Lower lobe of right lung (tissue), 2 donors: ENCODE measurements around the gene IRF5. TPM values are rescaled to one million over a fixed set of nuclear protein-coding genes. Genes with fewer than 3 reads are reported as not detected.

Source experiments
- ATAC-seq, 2 donors: fragments of 200-7000 bp; cut with Tn5 transposase; one replicate each; pipeline ENCODE4 v1.9.1; 2020 to 2022; ENCODE audit warnings: mild to moderate bottlenecking in 2 of 2, moderate library complexity in 2 of 2
- DNase-seq: peaks from one replicate; pipeline ENCODE4 v3.0.0-alpha.2; 2020
- H3K27ac ChIP-seq: fragments of 200-600 bp; one replicate; pipeline ENCODE4 v1.8.0; 2022
- H3K27me3 ChIP-seq: fragments of 200-600 bp; one replicate; pipeline ENCODE4 v1.8.0; 2022; ENCODE audit warnings: low read depth
- H3K36me3 ChIP-seq: fragments of 200-600 bp; one replicate; pipeline ENCODE4 v1.8.0; 2022; ENCODE audit warnings: mild to moderate bottlenecking
- H3K4me1 ChIP-seq: fragments of 200-600 bp; one replicate; pipeline ENCODE4 v1.8.0; 2022
- H3K4me3 ChIP-seq: fragments of 200-600 bp; one replicate; pipeline ENCODE4 v1.8.0; 2022; ENCODE audit warnings: mild to moderate bottlenecking
- H3K9me3 ChIP-seq: fragments of 200-600 bp; one replicate; pipeline ENCODE4 v1.8.0; 2022
- intact Hi-C: fragments of 100-400 bp; cut with DNase I; formaldehyde crosslinking; loops from one replicate; pipeline ENCODE4 v1.11.0; 2022
- total RNA-seq: library from RNA; stranded (reverse); fragmentation: NEBNext Ultra II Directional; extraction: Animal tissue kit (Norgen Biotek cat#: 25700); gene quantifications from one replicate; pipeline ENCODE4 v1.2.1, GENCODE V29; 2021
- TF ChIP-seq, protein P1 (sequence below): fragments of 200-600 bp; IDR thresholded peaks from one replicate; pipeline ENCODE4 v1.8.0; 2022; ENCODE audit warnings: antibody characterized with exemption, mild to moderate bottlenecking
- donor health status: DM: no; HTN: yes; CAD: no; lungs with severe emphysema.

The IRF5 gene
- total RNA-seq, 1 donor from 2014 or later = 46.0 TPM

DNA sequence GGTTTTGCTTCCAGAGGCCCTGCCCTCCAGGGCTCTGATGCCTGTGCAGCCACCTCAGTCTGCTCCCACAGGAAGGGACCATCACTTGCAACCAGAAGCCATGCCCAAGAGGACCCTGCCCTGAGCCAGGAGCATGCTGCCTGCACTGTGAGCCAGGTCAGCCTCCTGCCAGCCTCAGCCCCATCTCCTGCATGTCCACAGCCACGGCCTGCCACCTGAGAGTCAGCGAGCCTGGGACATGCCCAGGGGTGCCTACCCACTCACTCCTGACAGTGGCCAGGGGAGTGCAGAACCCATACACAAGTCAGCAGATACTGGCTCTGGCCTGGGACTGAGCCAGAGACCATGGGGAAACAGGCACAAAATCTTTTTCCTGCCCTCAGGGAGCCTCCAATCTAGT, 20.6 kb upstream of the IRF5 start:
- H3K4me1 ChIP-seq = peaks cover 11% of the 10 kb centered on the region
- no peaks in the 10 kb centered on the region for H3K9me3 ChIP-seq
- ATAC-seq = no peak
- H3K4me3 ChIP-seq = no peak overlapping the region
- intact Hi-C loops = no loop called here
- no peaks in the 10 kb centered on the region for H3K36me3 ChIP-seq
- H3K27me3 ChIP-seq = peaks cover 47% of the 10 kb centered on the region
- DNase-seq = no peak
- H3K27ac ChIP-seq = no peak overlapping the region
- TF ChIP-seq, protein P1, sequence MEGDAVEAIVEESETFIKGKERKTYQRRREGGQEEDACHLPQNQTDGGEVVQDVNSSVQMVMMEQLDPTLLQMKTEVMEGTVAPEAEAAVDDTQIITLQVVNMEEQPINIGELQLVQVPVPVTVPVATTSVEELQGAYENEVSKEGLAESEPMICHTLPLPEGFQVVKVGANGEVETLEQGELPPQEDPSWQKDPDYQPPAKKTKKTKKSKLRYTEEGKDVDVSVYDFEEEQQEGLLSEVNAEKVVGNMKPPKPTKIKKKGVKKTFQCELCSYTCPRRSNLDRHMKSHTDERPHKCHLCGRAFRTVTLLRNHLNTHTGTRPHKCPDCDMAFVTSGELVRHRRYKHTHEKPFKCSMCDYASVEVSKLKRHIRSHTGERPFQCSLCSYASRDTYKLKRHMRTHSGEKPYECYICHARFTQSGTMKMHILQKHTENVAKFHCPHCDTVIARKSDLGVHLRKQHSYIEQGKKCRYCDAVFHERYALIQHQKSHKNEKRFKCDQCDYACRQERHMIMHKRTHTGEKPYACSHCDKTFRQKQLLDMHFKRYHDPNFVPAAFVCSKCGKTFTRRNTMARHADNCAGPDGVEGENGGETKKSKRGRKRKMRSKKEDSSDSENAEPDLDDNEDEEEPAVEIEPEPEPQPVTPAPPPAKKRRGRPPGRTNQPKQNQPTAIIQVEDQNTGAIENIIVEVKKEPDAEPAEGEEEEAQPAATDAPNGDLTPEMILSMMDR = no peak

DNA sequence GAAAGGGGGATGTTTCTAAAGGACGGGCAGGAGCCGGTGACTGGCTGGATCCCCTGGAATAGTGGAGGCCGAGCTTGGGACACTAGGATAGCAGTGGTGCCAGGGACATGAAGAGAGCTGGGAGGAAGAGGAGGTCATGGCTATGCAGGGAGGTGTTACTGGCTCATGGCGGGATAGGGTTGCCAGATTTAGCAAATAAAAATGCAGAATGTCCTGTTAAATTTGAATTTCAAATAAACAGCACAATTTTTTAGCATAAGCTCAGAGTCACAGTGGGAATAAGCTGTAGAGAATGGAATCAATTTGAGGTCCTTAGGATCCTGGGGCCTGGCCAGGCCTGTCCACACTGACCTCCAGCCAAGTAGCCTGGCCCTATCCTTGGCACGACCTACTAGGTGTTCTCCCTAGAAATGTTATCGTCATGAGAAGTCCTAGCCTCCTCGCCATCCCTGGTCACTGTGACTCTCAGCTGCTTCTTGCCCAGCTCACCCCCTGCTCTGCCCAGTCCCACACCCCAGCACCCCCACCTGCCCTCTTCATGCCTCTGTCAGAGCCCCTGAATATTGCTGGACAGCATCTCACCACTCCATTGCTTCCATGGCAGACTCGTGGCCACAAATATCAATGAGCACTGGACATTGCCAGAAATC, 19.6 kb upstream of the IRF5 start:
- TF ChIP-seq, protein P1 = no peak
- ATAC-seq = no peak
- Histone ChIP-seq H3K9me3 (no peaks in the 10 kb centered on the region), H3K4me1 (peaks cover 11% of the 10 kb centered on the region), H3K4me3 (no peak overlapping the region), H3K36me3 (no peaks in the 10 kb centered on the region), H3K27ac (no peak overlapping the region), H3K27me3 (peaks cover 50% of the 10 kb centered on the region)
- no peak for DNase-seq
- intact Hi-C loops = no loop called here

DNA sequence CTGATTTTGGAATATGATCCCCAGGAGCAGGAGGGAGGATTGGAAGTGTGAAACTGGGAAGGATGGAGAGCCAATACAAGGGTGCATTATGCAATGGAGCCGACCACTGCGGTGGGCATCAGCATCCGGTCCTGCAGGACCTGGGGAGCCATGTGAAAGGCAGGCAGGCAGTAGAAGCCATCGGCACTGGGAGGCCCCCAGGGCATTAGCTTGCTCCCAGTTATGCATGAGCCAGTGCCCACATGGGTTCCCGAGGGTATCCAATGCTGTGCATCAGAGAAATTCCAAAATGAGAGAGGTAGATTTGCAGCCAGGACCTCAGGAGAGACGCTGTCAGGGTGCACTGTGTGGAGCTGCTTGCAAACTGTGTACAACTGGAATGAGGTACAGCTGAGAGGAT, 18.5 kb upstream of the IRF5 start:
- Histone ChIP-seq H3K36me3 (no peaks in the 10 kb centered on the region), H3K27ac (no peak overlapping the region), H3K4me1 (peaks cover 11% of the 10 kb centered on the region), H3K4me3 (no peak overlapping the region), H3K9me3 (no peaks in the 10 kb centered on the region), H3K27me3 (peaks cover 48% of the 10 kb centered on the region)
- ATAC-seq (no peak), DNase-seq (no peak)
- intact Hi-C loops = no loop called here
- TF ChIP-seq, protein P1 = no peak

DNA sequence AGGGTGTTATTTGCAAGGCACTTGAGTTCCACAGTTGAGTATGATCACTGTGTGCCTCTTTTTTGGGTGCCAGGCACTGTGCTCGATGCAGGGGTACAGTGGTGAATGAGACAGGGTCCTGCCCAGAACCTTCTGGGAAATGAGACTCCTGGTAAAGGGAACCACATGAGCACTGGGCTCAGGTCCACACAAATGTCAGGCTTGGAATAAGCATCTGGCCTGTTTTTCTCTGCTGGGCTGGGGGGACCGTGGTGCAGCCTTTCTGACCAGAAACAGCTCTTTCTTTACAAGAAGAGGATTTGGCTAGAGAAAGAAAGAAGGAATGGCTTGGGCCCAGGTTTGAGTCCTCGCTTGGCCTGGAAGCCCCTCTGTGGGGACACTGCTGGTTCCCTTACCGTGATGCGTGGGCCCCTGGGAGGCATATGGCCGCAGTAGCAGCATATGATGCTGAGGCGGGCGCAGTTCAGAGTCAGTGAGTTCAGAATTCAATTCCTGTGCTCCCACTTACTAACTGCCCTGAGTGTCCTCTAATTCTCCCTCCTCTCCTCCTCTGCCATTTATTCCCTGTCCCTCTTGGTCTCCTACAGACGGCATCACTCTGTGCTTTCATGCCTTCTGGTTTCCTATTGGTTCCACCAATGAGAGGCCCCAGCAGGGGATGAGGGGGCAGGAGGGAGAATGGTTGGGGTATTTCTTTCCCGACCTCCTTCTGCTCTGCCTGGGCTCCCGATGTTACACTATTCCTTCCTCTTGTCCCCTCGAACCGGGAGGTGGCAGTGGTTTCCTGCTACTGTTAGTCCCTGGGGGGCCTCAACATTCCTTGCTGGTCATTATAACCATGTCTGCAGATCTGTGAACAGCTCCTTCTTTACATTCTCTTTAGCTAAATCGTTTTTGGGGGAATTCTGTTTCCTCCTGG, 17.6 kb upstream of the IRF5 start:
- no peaks in the 10 kb centered on the region for H3K36me3 ChIP-seq
- H3K27ac ChIP-seq = no peak overlapping the region
- H3K27me3 ChIP-seq = peaks cover 39% of the 10 kb centered on the region
- DNase-seq = no peak
- no peak overlapping the region for H3K4me3 ChIP-seq
- ATAC-seq = no peak
- no peaks in the 10 kb centered on the region for H3K9me3 ChIP-seq
- peaks cover 9% of the 10 kb centered on the region for H3K4me1 ChIP-seq
- intact Hi-C loops = no loop called here
- TF ChIP-seq, protein P1 = no peak

DNA sequence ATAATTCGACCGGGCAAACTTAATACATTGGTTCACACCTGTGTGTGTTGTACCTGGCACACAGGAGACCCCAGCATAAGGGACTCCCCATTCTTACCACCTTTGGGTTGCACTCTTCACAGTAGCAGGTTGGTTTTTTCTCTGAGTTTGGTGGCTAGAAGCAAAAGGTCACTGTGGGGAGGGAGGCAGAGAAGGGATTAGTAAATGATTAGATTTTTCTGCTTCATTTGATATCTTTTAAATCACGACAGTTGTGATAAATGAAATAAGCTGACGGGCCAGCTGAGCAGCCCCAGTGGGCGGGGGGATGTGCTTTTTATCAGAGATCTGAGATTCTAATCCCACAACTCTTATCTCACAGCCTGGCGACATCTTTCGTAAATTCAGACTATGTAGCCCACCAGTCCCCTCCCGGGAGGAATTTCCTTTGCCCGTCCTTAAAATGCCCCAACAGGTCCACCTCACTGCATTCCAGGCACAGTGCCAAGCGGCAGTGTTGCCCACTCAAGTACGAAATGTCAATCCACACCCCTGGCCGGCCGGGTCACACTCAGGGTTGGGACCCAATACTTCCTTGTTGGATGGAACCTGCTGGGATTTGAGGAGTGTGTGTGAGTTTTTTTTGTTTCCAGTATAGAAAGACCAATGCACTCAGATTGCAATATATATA, 16.7 kb upstream of the IRF5 start:
- peak; percentile 28 to 43 for ATAC-seq
- H3K27me3 ChIP-seq = peaks cover 30% of the 10 kb centered on the region
- no peak overlapping the region for H3K4me3 ChIP-seq
- no peaks in the 10 kb centered on the region for H3K36me3 ChIP-seq
- H3K27ac ChIP-seq = no peak overlapping the region
- H3K4me1 ChIP-seq = no peaks in the 10 kb centered on the region
- intact Hi-C loops = no loop called here
- TF ChIP-seq, protein P1 = no peak
- no peaks in the 10 kb centered on the region for H3K9me3 ChIP-seq
- peak; percentile 68 for DNase-seq
